Thyroid gland (tissue), 4 donors: Measurements from ENCODE around the gene SRPK3.

ENCODE experiments used
- POLR2A ChIP-seq, 2 donors: fragments of 450-650 bp; IDR thresholded peaks; one replicate each; pipeline ENCODE4 v1.6.1; 2017; ENCODE audit warnings: antibody characterized with exemption in 2 of 2, mild to moderate bottlenecking in 2 of 2, moderate library complexity in 1 of 2
- TF ChIP-seq, protein P1 (sequence below), 6 experiments: fragments of 200-600 bp in 3 of 6; fragments of 450-650 bp in 3 of 6; sonication (generic) in 3 of 6; IDR thresholded peaks; one replicate each; pipeline ENCODE4 v1.5.1; 2016 to 2019; ENCODE audit warnings: antibody characterized with exemption in 6 of 6, mild to moderate bottlenecking in 2 of 6, inconsistent platforms in 1 of 6, moderate library complexity in 1 of 6

DNA sequence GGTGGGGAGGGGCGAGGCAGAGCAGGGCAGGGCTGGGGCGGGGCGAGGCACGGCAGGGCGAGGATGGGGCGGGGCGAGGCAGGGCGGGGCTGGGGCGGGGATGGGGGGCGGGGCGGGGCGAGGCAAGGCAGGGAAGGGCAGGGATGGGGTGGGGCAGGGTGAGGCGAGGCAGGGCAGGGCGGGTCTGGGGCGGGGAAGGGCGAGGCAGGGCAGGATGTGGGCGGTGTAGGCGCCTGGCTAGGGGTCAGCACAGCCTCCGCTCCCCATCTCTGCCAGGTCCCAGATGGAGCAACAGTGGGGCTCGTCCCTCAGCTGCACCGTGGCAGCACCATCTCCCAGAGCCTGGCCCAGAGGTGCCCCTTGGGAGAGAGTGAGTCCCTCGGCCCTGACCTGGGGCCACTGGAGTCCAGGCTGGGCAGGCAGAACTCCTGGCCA is 4.2 kb upstream of the SRPK3 start:
- TF ChIP-seq, protein P1, sequence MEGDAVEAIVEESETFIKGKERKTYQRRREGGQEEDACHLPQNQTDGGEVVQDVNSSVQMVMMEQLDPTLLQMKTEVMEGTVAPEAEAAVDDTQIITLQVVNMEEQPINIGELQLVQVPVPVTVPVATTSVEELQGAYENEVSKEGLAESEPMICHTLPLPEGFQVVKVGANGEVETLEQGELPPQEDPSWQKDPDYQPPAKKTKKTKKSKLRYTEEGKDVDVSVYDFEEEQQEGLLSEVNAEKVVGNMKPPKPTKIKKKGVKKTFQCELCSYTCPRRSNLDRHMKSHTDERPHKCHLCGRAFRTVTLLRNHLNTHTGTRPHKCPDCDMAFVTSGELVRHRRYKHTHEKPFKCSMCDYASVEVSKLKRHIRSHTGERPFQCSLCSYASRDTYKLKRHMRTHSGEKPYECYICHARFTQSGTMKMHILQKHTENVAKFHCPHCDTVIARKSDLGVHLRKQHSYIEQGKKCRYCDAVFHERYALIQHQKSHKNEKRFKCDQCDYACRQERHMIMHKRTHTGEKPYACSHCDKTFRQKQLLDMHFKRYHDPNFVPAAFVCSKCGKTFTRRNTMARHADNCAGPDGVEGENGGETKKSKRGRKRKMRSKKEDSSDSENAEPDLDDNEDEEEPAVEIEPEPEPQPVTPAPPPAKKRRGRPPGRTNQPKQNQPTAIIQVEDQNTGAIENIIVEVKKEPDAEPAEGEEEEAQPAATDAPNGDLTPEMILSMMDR (IDR thresholded peaks at IDR 0.05) = no peak
- no peak for TF ChIP-seq POLR2A (IDR thresholded peaks at IDR 0.05)
